ENCODE measurements around the gene RNF5.
"Not testable (repeated sequence)": the region's sequence is repeated elsewhere in the genome, so short reads cannot be mapped to it uniquely, and the experiment has no call there.

RNF5 gene

DNA sequence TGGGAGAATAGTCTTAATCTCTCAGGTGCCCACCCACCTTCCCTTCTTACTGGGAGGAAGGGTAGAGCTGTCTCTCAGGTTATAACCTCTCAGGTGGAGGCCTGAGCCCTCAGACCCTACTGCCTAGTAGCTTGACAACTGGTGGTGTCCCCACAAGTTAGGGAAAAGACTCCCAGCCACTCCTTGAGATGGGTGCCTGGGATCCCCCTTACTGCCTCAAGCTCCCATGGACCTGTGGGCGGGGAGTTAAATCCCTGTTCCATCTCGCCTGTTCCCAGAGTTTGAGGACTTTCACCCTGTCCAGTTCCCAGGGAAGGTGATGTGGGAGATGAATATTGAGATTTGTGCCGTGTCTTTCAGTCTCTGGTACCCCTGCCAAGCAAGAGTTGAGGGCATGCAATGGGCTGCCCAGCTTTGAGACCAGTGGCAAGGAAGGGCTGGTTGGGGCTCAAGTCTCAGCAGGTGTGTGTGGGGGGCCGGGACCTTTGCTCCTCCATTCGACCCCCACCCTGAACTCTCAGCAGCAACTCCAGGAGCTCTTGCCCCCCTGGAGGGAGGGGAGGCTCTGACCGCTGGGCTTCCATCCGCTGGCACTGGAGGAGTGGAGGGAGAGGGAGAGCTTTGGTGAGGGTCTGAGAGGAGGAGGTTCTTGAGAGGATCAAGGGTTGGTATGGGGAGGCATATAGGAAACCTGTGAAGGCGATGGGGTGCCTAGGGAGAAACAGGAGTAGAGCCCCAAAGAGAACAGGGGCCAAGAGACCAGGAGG lies 12.9 kb downstream of the RNF5 start:
- no peak for DNase-seq

DNA sequence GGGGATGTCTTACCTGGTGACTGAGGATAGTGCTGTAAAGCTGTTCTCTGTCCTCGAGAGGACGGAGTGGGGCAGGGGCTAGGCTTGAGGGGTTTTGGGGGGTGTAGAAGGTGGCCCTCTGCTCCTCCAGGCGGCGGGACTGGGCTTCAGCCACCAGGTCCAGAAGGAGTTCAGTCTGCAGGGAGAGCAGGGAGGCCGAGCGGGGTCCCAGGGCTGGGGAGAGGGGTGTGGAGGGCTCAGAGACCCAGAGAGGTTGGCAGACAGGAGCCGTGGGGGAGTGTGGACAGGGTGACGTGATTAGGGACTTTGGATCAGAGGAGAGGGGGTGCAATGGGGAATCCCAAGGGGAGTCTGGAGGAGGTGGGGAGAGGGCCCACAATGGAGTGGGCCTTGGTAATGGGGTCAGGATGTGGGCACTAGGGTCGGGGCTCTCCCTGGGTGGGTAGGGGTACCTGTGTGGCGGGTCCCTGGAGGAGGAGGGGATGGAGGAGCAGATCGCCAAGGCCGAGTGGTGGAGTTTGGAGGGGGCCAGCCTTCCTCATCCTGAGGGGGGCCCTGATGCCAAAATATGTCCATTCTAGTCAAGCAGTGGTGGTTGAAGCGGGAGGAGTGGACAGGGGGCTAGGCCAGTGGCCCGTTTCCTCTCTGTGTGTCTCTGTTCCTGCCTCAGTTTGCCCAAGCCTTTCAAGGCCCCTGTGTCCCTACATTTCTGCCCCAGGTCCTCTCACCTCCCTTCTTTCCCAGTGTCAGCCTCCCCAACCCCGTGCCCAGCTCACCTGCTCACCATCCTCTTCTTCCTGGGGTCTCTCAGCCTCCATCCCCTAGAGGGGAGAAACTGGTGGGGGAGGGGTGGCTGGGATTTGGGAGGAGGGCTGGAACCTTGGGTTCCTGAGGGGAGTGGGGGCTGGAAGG lies 13.7 kb downstream of the RNF5 start:
- DNase-seq: no peak

DNA sequence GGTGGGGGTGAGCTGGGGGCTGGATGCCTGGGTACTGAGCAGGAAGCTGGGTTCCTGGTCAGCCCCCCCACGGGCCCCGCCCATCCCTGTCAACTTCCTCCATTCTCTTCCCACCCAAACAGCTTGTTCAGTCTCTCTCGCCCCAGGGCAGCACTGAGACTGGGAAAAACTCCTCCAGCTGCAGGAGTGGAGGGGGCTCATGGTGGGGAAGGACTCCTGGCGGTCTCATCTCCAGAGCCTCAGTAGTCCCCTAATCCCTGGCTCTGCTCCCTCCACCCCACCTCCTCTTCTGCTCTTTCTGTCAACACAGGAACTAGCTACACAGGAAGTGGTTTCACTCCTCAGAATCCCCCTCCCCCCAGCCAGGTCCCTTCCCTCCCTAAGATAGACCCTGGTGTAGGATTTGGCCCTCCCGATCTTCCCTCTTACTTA lies 14.4 kb downstream of the RNF5 start, which contains the start of gene GPSM3:
GPSM3 (minus strand) TSS at position 36 of the 432 bp plus-strand sequence. CDS start 130 bp downstream, outside the sequence.
- DNase-seq: no peak

DNA sequence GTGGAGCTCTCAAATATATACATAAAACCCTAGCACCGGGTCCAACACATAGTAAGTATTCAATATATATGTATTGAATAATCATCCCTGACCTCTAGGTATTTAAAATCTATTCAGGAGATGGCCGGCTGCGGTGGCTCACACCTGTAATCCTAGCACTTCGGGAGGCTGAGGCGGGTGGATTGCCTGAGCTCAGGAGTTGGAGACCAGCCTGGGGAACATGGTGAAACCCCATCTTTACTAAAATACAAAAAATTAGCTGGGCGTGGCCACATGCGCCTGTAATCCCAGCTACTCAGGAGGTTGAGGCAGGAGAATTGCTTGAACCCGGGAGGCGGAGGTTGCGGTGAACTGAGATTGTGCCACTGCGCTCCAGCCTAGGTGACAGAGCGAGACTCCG lies 14.9 kb downstream of the RNF5 start:
- DNase-seq: not testable (repeated sequence)

DNA sequence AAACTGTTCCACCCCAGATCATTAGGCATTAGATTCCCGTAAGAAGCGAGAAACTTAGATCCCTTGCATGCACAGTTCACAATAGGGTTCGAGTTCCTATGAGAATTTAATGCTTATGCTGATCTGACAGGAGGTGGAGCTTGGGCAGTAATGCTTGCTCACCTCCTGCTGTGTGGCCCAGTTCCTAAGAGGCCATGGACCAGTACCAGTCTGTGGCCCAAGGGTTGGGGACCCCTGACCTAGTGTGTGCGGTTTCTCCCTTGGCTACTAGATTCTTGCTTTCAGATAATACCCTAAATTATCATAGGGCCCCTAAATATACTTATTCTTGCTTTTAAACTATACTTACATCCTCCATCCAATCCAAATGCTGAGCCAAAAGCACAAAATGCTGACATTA lies 16.2 kb downstream of the RNF5 start:
- no peak for DNase-seq

DNA sequence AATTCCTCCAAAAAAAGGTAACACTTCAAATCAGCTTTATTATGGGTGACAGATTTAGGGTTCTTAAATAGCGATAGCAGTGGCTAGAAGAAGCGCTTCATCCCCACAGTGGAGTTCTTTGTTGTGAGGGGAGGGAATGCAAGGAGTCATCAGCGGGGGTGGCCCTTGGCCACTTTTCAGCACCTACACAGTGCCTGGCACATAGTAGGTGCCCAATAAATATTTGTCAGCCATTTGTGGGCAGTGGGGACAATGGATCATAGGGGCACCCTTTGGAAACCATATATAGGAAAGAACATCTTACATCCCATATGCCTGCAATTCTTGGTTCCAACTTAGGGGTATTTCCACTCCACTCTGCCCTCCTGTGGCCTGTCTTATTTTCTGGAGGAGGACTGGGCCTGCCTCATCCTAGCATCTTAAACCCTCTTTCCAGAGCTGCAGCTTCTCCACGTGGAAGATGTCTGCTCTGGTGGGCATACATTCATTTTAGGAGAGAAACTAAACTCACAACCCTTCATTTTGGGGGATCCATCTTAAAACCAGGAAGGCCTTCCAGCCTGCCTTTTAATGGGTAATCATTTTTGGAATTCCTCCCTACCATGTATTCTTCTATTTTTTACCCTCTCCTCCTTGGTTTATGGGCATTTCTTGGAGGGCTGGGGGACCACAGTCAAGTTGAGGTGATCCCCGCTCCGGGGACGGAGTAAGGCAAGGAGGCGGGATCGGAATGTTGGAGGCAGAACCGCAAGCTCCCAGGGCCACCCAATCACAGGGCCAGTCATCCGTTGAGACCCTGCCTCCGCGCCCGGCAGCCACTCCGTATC lies 16.8 kb downstream of the RNF5 start:
- DNase-seq: no peak

DNA sequence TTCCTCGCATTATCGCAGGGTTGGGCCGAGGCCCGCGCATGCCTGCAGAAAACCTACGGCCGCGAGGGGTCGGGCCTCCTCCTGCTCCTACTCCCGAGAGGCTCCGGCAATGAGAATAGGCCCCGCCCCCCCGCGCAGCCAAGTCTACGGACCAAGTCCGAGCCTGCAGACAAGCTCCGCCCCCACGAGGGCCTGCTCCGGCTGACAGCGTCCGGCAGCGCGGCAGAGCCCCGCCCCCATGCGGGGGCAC lies 17.4 kb downstream of the RNF5 start:
- peak; percentile 88 for DNase-seq

DNA sequence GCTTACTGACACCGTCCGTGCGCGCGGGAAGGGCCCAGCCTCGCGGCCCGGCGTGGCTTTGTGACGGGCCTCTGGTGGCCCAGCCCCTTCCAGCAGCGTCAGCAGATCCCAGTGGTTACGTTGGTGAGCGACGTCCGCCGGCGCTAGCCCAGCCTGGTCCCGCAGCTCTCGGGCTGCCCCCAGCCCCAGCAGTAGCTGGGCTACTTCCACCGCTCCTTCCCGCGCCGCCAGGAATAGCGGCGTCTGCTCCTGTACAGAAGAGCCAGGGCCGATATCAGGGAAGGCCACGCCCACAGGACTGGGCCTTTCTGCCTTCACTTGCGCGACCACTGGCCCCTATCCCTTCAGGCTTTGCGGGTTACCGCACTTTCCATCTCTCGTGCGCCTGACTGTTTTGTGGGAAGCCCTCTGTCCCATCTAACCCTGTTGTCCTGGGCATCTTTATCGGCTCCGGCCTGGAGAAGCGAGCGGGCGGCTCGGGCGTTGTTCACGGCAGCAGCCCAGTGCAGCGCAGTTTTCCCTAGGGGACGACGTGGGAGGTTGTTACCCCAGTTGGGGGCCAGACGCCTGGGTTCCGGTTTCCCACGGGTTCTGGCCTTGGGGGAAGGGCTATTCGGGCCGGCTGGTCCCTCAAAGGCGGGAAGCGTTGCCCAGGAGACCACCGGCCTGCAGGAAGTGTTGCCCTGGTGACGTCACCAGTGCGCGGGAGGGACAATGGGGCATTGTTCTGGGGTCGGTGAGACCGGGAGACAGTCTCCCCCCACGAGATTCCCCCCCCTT lies 17.9 kb downstream of the RNF5 start:
- DNase-seq: no peak

DNA sequence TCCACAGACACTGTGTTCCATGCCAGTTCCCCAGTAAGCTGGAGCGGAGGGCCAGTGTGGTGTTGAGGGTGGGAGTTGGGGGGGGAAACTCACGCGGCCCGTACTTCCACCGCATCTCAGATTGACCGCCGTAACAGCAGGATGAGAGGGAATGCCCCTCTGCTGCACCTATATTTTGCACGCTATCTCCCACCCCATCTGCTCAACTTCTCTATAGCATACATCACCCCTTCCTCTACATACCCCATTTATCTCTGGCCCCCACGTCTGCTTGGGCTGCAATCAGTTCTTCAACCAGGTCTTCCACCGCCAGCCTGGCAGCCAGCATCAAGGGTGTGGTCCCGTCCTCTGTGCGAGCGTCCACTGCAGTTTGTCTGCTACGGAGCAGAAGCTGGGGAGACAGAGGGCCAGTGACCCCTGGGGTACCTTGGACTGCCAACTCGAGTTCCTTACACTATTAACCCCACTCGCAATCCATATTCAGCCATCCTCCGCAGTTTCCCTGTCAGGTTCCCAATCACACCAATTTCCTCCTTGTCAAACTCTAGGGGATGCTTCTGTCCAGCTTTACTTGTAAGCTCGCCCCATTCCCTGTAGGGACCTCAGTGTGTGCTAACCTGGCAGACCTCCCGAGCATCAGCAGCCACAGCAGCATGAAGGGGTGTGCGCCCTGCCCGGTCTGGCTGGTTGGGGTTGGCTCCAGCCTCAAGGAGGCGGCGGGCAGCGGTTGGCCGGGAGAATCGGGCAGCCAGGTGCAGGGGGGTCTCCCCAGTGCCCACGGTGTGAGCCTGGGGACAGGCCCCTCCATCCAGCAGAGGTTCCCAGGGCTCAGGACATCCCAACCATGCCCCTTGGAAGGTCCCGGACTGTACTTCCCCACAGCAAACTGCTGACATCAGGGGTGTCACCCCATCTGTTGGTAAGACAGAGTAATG lies 18.7 kb downstream of the RNF5 start:
- no peak for DNase-seq

DNA sequence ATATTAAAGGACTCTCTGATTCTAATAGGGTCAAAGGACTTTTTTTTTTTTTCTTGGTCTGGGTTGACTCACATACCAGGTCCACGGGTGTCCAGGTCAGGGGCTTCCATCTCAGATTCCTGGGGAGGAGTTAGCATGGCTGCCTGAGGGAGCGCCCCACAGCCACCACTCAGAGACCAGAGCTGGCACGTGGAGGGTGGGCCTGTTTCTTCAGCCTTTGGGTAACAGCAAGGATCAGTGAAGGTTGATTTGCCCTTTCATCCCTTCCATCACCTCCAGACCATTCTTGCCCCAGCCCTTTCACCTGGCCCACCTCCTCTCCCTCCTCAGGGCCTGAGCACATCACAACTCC lies 20.1 kb downstream of the RNF5 start:
- no peak for DNase-seq

DNA sequence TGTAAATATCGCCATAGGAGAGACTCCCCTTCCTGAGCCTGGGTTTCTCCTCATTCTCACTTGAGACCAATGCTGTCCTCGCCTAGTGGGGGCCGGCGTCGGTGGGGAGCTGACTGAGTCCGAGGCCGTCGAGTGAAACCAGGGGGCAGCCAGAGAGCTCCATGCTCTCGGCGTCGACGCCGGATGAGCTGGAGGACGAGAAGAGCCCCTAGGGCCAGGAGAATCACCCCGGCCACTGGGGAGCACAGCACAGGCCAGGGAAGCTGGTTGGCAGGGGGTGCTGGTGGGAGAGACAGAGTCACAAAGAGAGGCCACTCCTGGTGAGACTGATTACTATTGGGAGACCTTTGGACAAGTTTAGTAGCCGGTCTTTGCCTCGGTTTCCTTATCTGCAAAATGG lies 20.7 kb downstream of the RNF5 start:
- no peak for DNase-seq

DNA sequence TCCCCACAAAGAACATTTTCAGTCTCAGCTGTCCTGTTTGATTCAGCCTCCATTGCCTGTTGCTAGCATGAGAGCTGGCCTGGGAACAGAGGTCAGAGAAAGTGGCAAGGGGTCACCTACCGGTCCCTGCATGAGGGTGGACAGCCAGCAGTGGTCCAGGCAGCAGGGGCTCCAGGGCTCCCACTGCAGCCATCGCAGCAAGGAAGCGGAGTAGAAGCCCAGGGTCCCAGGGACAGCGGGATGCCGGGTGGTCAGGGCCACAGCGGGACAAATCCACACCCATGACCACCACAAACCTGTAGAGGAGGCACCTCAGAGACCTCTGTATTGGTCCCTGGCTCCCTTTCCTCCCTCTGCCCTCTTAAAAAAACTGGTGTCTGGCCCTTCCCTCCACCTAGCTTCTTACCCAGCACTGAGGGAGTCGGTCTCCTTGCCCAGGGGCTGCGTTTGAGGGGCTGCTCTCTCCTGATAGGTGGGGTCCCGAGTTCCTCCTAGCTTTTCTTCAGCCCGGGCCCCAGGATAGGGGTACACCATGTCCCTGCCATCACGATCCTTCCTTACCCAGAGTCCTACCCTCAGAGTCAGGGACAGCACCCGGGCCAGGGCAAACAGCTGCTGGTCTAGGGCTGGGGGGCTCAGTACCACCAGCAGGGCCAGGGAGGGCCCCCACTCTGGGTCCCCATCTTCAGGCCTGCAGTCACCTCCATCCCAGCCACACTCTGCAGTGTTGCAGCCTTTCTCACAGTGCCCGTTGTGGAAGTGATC lies 22.7 kb downstream of the RNF5 start:
- no peak for DNase-seq

DNA sequence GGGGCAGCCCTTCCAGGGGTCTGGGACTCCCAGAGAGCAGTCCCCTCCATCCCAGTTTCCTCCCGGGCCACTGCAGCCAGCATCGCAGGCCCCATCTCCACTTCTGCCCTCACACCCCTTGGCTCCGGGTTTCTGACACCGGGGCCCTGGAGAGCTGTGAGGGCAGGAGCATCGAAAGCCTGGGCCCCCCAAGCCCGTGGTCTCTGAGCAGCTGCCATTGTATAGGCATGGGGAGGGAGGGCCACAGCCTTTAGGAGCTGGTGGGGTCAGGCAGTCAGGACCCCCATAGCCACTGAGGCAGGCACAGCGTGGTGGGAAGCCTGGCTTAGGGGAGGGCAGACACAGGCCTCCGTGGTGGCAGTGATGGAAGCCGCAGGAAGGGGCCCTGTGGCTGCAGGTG lies 24.0 kb downstream of the RNF5 start:
- DNase-seq: no peak

DNA sequence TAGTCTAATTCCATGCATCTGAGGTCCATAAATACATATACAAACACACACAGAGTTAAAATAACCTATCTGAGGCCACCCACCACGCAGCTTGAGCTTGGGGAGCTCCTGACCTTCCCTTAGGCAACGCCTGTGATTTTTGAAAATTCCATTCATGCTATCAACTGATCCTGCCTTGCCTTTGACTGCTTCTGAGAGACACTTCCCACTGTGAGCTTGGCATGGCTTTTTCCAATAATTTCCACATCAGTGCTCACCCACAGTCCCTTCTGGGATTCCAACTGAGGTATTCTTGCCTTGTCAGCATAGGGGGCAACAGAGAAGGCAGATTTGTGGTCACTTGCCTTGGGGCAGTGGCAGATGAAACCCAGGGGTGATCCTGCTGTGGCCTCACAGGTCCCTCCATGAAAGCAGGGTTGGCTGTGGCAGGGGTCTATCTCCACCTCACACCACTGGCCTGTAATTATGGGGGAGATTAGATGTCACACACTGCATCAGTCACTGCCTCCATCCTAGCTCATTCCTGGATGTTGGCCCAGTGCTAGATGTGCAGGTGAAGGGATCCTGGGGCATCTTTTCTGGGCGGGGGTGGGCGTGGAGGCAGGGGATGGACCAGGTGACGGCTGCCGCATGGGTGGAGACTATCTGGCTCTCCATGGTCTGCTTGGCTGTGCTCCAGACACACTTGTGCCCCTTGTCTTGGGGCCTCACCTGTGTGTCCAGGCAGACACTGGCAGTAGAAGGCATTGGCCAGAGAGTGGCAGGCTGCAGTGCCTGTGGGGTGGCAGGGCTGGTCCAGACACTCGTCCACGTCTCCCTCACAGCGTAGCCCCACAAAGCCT lies 25.4 kb downstream of the RNF5 start:
- DNase-seq: no peak

DNA sequence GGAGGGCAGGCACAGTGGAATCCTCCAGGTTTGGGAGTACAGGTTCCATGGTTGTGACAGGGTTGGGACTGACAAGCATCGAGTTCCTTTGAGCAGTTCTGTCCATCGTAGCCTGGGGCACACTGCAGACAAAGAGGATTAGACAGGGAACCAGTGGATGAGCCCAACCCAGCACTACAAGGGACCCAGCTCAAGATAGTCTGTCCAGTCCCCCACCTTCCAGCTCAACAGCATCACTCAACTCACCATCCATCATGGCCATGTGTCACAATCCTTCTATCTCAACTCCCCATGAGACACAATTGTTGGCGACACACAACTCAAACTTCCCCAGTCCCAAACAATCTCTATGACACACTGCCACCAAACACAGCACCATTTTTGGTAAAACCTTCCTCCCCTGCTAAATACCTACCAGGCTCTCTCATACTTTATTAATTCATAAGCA lies 26.1 kb downstream of the RNF5 start:
- no peak for DNase-seq

DNA sequence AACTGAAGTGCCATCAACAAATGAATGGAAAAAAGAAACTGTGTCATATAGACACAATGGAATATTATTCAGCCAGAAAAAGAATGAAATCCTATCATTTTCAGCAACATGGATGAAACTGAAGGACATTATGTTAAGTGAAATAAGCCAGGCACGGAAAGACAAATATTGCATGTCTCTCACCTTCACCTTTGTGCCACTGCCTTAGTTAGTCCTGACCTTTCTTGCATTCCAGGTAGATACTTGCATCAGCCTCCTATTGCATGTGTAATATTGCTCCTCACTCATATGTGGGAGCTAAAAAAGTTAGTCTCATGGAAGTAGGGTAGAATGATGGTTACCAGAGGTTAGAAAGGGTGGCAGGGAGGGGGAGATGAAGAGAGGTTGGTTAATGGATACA lies 30.8 kb downstream of the RNF5 start:
- DNase-seq: no peak

DNA sequence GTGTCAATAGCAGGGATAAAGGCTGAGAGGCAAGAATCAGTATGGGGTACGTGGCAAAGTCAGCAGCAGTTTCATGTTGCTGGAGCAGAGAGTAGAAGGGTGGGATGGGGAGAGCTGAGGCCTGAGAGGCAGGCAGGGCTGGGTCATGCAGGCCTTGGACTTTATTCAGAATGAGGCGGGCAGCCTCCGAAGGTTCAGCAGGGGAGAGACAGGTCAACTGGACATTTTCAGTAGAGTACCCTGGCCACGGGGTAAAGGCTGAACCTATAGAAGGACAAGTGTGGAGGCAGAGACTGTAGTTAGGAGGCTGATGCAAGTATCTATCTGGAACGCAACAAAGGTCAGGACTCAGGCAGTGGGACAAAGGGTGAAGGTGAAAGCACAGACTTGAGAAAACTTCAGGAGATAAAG lies 32.0 kb downstream of the RNF5 start:
- DNase-seq: no peak

DNA sequence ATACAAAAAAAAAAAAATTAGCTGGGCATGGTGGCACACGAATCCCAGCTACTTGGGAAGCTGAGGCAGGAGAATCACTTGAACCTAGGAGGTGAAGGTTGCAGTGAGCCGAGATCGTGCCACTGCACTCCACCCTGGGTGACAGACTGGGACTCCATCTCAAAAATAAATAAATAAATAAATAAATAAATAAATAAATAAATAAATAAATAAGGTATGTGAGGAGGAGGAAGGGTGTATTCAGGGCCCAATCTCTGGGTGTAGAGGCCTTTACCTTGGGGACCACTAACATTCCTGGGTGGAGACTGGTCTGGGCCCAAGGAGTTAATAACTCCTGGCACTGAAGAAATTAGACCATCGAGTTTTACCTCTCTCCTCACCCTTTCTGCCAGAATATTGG lies 33.2 kb downstream of the RNF5 start:
- not testable (repeated sequence) for DNase-seq

DNA sequence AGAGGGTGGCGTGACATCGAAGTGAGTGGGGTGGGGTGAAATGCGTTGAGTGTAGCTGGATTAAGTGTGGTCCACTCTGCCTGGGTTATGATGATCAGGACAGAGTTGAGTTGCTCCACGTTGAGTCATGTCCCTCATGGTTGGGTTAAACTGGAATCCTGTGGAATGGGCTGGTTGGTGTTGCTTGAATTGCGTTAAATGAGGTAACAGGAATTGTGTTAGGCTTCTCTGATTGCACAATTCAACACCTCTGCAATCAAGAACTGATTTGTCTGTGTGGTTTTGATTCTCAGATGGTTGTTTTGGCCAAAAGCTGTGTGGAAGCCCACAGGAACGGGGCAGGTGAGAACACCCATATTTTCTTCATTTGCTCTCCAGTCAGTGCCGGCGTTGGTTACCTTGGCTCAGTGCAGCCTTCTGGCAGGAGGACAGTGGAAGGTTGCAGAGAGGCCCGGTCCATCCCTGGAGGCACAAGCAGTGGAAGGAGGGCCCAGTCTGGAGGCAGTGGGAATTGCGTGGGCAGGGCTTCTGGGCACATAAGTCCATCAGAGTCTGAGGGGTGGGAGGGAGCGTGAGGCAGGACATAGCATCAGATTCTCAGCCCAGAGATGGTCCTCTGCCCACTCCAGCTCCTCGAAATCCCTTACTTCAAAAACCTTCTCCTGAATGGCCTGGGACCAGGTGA lies 34.0 kb downstream of the RNF5 start:
- DNase-seq: no peak

Data from NCI-H187 treated with DMSO at 0.1 percent for 48 hours (cell line).